B cell (primary cell): ENCODE results near the gene OPN4. TPM values are rescaled to one million over a fixed set of nuclear protein-coding genes. Genes with fewer than 3 reads are reported as not detected.
A peak's percentile ranks its signal among the peaks of the same experiment; 100 is the strongest.

Experiments
- ATAC-seq: fragments of 200-7000 bp; cut with Tn5 transposase; one replicate; pipeline ENCODE4 v1.10.0; 2021; ENCODE audit warnings: low read depth, mild to moderate bottlenecking, moderate number of reproducible peaks, moderate library complexity
- CTCF ChIA-PET: fragments of 350-600 bp; sonication (Branson Sonifier 250); formaldehyde crosslinking; loops from one replicate; lab custom pipeline; 2021; ENCODE audit warnings: antibody characterized with exemption, inconsistent platforms; lab: Charles Lee
- POLR2A ChIA-PET: fragments of 350-600 bp; sonication (Branson Sonifier 250); formaldehyde crosslinking; loops from one replicate; lab custom pipeline; 2021; ENCODE audit warnings: antibody characterized with exemption; lab: Charles Lee
- DNase-seq: peaks from one replicate; pipeline ENCODE4 v3.0.0; 2013
- H2AFZ ChIP-seq: 2 replicates; pipeline ENCODE4 v1.6.1; 2012; ENCODE audit warnings: mild to moderate bottlenecking, low read depth, low read length; ENCODE audit not compliant: insufficient read depth, poor library complexity, severe bottlenecking
- H3K27ac ChIP-seq, 2 donors: 1 replicate in 1 of 2; 2 replicates in 1 of 2; pipeline ENCODE4 v1.5.1; 2012 to 2013; ENCODE audit warnings: low read length in 2 of 2, mild to moderate bottlenecking in 2 of 2, moderate library complexity in 1 of 2
- H3K27me3 ChIP-seq, 4 experiments: fragments of 200-600 bp in 1 of 4; sonication (generic) in 1 of 4; replicated peaks in 1 of 4; 1 replicate in 2 of 4; 2 replicates in 2 of 4; pipeline versions ENCODE4 v1.6.1 to v1.7.0; 2013 to 2016; ENCODE audit warnings: low read length in 3 of 4, mild to moderate bottlenecking in 2 of 4, mixed read lengths in 1 of 4, moderate library complexity in 1 of 4; ENCODE audit not compliant: insufficient read depth in 4 of 4, control insufficient read depth in 3 of 4; ENCODE audit errors: control extremely low read depth in 1 of 4
- H3K36me3 ChIP-seq, 2 experiments: replicated peaks in 1 of 2; 1 replicate in 1 of 2; 2 replicates in 1 of 2; pipeline versions ENCODE4 v1.6.1 to v1.7.1; 2013; ENCODE audit warnings: low read length in 1 of 2; ENCODE audit not compliant: insufficient read depth in 2 of 2, control insufficient read depth in 1 of 2; ENCODE audit errors: control extremely low read depth in 1 of 2, extremely low read depth in 1 of 2
- H3K4me1 ChIP-seq, 2 donors: fragments of 200-600 bp in 1 of 2; sonication (generic) in 1 of 2; 1 replicate in 1 of 2; 2 replicates in 1 of 2; pipeline versions ENCODE4 v1.5.1 to v1.6.1; 2013 to 2017; ENCODE audit warnings: low read length in 2 of 2; ENCODE audit not compliant: control insufficient read depth in 2 of 2, insufficient read depth in 2 of 2
- H3K4me2 ChIP-seq: replicated peaks from 2 replicates; pipeline ENCODE3; 2012; ENCODE audit warnings: mild to moderate bottlenecking, low read depth, low read length; ENCODE audit not compliant: poor library complexity, severe bottlenecking
- H3K4me3 ChIP-seq, 5 experiments: fragments of 200-600 bp in 1 of 5; sonication (generic) in 1 of 5; 1 replicate in 3 of 5; 2 replicates in 2 of 5; pipeline versions ENCODE4 v1.5.1 to v1.7.0; 2011 to 2016; ENCODE audit warnings: low read length in 4 of 5, mild to moderate bottlenecking in 4 of 5, low read depth in 2 of 5, control low read depth in 1 of 5, moderate library complexity in 1 of 5; ENCODE audit not compliant: insufficient read depth in 1 of 5; ENCODE audit errors: control extremely low read depth in 1 of 5, extremely low read depth in 1 of 5
- H3K79me2 ChIP-seq: fragments of 200-600 bp; sonication (generic); one replicate; pipeline ENCODE4 v1.6.0; 2016; ENCODE audit warnings: low read length; ENCODE audit not compliant: control insufficient read depth, insufficient read depth
- H3K9ac ChIP-seq: fragments of 200-600 bp; sonication (generic); 2 replicates; pipeline ENCODE4 v1.6.1; 2017; ENCODE audit warnings: mild to moderate bottlenecking, low read length, moderate library complexity
- H3K9me3 ChIP-seq, 3 donors: one replicate each; pipeline versions ENCODE4 v1.6.1 to v1.7.1; 2013; ENCODE audit warnings: low read length in 2 of 3; ENCODE audit not compliant: control insufficient read depth in 2 of 3, insufficient read depth in 1 of 3; ENCODE audit errors: control extremely low read depth in 1 of 3
- H4K20me1 ChIP-seq: 2 replicates; pipeline ENCODE4 v1.6.0; 2012; ENCODE audit warnings: mild to moderate bottlenecking, low read length; ENCODE audit not compliant: insufficient read depth, control insufficient read depth, poor library complexity, severe bottlenecking
- H3K27ac Mint-ChIP-seq: one replicate; pipeline ENCODE4 v1.8.0; 2021; ENCODE audit warnings: mixed read lengths
- H3K27me3 Mint-ChIP-seq: one replicate; pipeline ENCODE4 v1.8.0; 2021; ENCODE audit warnings: mixed read lengths
- H3K4me1 Mint-ChIP-seq: one replicate; pipeline ENCODE4 v1.8.0; 2021; ENCODE audit warnings: mixed read lengths
- H3K4me3 Mint-ChIP-seq: one replicate; pipeline ENCODE4 v1.8.0; 2021; ENCODE audit warnings: mixed read lengths
- H3K9me3 Mint-ChIP-seq: one replicate; pipeline ENCODE4 v1.8.0; 2022; ENCODE audit warnings: mixed read lengths; ENCODE audit not compliant: insufficient read depth
- EZH2 ChIP-seq: IDR thresholded peaks from 2 replicates; pipeline ENCODE4 v1.6.1; 2012; ENCODE audit warnings: borderline replicate concordance, low read depth, mild to moderate bottlenecking, moderate library complexity, low read length; ENCODE audit not compliant: insufficient read depth, poor library complexity, severe bottlenecking
- WGBS: methylation state at CpG from one replicate; pipeline ENCODE4 v1.1.5; 2013; ENCODE audit warnings: missing lambda C conversion rate; ENCODE audit not compliant: insufficient coverage; 5-methylcytosine and 5-hydroxymethylcytosine counted together
- intact Hi-C: fragments of 100-400 bp; cut with micrococcal nuclease; formaldehyde crosslinking; loops from one replicate; pipeline ENCODE4 v1.10.0; 2022
- polyA plus RNA-seq: library from polyadenylated mRNA; depleted of rRNA; stranded (reverse); fragments of >200 nt; gene quantifications from 2 replicates; pipeline ENCODE4 v1.2.3, GENCODE V29; 2012
- total RNA-seq, 2 donors: library from RNA; stranded (reverse); fragments of 120-200 nt in 1 of 2; gene quantifications; 1 replicate in 1 of 2; 2 replicates in 1 of 2; pipeline versions ENCODE4 v1.2.3 to v1.2.4, GENCODE V29; 2013 to 2022
- TF ChIP-seq, protein P1 (sequence below): fragments of 200-600 bp; IDR thresholded peaks from one replicate; pipeline ENCODE4 v1.8.0; 2022; ENCODE audit warnings: antibody characterized with exemption, mild to moderate bottlenecking

OPN4 gene
- total and polyA plus RNA-seq, 2 donors (not counting 1 experiment from before 2014, with no cell fraction given): not detected

DNA sequence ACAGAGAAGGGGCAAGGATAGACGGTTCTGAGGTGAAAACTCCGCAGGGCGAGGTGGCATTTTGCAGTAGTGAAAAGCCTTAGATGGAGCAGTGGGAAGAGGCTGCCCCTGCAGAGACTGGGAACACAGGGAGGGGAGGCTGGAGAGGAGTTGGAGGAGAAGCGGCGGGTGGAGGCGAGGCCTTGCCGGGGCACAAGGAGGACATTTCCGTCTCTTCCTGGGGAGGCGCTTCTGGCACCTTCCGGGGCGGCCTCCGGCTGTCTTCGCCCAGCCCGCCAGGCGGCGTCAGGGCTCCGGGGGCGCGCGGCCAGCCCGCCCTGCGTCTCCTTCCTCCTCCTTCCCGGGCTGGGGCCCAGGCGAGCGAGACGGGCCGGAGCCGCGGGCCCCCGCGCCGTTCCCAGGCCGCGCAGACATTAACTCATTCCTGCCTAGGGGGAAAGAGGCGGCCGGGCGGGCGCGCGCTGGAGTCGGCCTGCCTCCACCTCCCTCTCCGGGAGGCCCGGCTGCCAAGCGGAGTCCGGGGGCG lies 56.7 kb downstream of the OPN4 start:
- Histone ChIP-seq H3K27ac (peak overlapping the region; percentile 73 to 88), H2AFZ (peak overlapping the region; percentile 100), H3K4me3 (peak overlapping the region; percentile 2 to 83 (median 69)), H3K9me3 (peaks cover 0 to 9% (median 0%) of the 10 kb centered on the region in 3 donors), H3K9ac (peak overlapping the region; percentile 72), H3K4me2 (peak overlapping the region; percentile 82), H3K36me3 (no peaks in the 10 kb centered on the region), H3K27me3 (peaks cover 0 to 2% (median 0%) of the 10 kb centered on the region in 4 experiments), H3K4me1 (peaks cover 9 to 14% of the 10 kb centered on the region in 2 donors), H3K79me2 (no peaks in the 10 kb centered on the region), H4K20me1 (no peaks in the 10 kb centered on the region)
- Mint-ChIP-seq H3K4me1 (peaks cover 11% of the 10 kb centered on the region), H3K27ac (peak overlapping the region; percentile 96), H3K9me3 (no peaks in the 10 kb centered on the region), H3K4me3 (peak overlapping the region; percentile 91), H3K27me3 (no peaks in the 10 kb centered on the region)
- DNase-seq: peak; percentile 89
- intact Hi-C loops: loop anchor here (1.0 to 2.0 kb wide), 5 partner anchors 45 to 255 kb away; partner anchors contain the start of genes BMPR1A and WAPL
- ATAC-seq: peak; percentile 86
- WGBS: 6% methylated on average over 43 of the region's 46 CpGs
- POLR2A ChIA-PET: no interaction called here
- TF ChIP-seq EZH2: no peak
- TF ChIP-seq, protein P1, sequence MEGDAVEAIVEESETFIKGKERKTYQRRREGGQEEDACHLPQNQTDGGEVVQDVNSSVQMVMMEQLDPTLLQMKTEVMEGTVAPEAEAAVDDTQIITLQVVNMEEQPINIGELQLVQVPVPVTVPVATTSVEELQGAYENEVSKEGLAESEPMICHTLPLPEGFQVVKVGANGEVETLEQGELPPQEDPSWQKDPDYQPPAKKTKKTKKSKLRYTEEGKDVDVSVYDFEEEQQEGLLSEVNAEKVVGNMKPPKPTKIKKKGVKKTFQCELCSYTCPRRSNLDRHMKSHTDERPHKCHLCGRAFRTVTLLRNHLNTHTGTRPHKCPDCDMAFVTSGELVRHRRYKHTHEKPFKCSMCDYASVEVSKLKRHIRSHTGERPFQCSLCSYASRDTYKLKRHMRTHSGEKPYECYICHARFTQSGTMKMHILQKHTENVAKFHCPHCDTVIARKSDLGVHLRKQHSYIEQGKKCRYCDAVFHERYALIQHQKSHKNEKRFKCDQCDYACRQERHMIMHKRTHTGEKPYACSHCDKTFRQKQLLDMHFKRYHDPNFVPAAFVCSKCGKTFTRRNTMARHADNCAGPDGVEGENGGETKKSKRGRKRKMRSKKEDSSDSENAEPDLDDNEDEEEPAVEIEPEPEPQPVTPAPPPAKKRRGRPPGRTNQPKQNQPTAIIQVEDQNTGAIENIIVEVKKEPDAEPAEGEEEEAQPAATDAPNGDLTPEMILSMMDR: peak; percentile 82
- CTCF ChIA-PET: interaction anchor here (1.6 to 1.9 kb wide), 2 partner anchors 45 to 188 kb away, joined by 4 to 12 read pairs; partner anchors contain the start of gene BMPR1A
